DMS114 treated with DMSO at 0.1 percent for 48 hours (cell line): ENCODE measurements around the gene CRISP1.
"Not testable (repeated sequence)": the region's sequence is repeated elsewhere in the genome, so short reads cannot be mapped to it uniquely, and the experiment has no call there.

ENCODE experiments used
- DNase-seq: peaks from one replicate; lab custom pipeline; 2025; ENCODE audit not compliant: unreplicated experiment; lab: John Stamatoyannopoulos, UW

Gene CRISP1, protein sequence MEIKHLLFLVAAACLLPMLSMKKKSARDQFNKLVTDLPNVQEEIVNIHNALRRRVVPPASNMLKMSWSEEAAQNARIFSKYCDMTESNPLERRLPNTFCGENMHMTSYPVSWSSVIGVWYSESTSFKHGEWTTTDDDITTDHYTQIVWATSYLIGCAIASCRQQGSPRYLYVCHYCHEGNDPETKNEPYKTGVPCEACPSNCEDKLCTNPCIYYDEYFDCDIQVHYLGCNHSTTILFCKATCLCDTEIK

DNA sequence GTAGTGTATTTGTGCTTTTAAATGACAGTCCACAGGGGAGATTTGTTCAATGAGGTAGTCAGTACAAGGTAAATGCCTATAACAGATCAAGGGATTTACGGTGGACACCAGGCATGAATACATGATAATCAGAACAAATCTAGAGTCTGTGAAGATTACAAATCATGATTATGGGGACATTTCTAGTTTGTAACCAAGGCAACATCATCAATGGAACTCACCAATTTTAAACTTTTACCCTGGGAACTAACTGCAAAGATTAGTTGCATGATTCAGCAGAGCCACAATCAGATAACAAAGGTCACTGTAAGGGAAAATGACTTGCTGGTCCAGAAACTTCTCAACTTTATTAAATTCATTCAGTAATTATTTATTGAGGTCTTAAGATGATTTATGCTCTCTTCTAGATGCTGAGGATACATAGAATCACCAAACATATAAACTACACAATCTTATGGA is at the start of gene CRISP1:
Gene CRISP1, minus strand, starts transcription at position 51 of the 459 bp plus-strand sequence. CDS start 9,135 bp downstream, outside the sequence.
- DNase-seq: no peak

DNA sequence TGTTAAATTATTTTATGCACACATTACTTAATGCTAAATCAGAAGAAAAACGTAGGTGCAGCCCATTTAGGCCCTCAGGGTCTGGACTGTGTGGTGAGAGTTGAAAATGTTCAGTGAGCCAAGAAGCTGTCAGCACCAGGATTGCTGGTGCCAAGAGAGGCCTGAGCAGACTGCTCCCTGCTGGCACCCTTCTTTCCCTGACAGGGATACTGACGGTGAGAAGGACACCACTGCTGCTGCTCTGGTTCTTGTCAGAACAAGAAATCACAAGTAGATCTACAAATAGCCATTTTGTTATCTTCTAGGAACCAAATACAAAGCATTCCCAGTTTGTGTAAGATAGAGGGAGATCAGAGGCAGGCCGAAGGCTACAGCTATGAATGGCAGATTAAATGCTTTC is 48.7 kb upstream of the CRISP1 start:
- no peak for DNase-seq

DNA sequence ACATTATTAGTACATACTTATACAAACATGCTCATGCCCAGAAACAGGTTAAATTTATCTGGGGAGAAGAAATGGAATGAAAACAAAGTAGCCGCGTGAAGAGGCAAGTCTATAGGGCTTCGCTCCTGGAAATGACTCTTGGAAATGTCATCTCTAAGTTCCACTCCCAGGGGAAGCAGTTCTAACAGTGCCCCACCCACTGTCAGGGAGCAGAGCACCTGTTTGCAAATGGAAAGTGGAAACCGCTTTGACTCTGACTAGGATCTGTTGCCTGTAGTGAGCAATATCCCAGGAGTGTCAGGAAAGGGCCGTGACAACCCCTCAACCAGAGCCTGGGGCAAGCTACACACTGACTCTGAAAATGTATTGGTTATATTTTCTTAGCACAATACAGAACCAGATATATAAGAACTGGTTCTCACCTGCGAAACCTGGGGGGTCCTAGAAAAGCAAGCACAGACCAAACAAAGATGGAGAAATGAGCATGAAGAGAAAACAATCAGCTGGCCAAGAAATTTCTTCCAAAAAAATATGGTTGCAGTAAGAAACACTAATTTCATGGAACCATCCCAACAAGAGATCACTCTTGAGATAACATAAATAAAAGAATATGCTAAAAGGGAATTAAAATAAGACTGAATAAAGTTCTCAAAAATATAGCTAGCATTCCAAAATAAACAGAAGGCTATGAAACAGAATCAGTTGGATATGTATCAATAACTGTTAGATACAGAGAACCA is 47.5 kb upstream of the CRISP1 start:
- DNase-seq: no peak

DNA sequence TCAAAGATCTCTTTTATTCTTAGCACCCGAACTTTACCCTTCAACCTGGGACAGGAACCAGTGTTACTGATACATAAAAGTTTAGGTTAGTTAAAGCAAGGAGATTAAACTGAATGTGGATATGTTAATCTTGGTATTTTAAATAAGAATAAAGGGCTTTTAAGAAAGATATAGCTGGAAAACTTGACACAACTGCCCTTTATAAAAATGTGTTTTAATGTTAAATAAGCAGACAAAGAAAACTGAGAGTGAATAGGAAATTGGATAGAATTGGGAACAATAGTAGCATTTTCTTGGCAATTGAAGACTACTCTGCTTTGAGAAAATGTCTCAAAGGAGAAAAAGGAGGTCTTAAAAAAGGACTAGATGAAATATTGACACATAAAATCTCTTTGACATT is 45.9 kb upstream of the CRISP1 start:
- no peak for DNase-seq

DNA sequence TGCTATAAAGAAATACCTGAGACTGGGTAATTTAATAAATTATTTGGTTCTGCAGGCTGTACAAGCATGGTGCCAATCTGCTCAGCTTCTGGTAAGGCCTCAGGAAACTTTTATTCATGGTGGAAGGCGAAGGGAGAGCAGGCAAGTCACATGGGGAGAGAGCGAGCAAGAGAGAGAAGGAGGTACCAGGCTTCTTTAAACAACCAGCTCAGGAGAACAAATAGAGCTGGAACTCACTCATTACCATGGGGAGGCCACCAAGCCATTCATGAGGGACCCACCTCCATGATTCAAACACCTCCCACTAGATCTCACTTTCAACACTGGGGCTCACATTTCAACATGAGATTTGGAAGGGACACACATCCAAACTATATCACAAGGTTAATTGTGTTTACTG is 44.9 kb upstream of the CRISP1 start:
- no peak for DNase-seq

DNA sequence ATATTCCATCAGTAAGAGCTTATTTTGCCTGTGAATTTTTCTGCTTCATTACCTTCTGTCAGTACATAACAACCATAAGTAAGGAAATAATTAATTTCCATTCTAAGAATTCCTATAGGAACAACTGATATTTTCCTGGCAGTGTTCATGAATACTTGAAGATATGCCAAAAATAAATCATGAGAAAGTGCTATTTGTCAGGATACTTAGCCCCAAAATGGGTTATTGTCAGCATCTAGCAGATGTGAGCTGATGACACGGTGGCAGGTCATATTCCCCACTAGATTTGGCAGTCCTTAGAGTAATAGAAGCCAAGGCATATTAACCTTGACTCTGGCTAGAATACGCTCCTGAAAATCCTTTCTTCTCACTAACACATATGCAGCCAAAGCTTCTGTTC is 43.2 kb upstream of the CRISP1 start:
- no peak for DNase-seq

DNA sequence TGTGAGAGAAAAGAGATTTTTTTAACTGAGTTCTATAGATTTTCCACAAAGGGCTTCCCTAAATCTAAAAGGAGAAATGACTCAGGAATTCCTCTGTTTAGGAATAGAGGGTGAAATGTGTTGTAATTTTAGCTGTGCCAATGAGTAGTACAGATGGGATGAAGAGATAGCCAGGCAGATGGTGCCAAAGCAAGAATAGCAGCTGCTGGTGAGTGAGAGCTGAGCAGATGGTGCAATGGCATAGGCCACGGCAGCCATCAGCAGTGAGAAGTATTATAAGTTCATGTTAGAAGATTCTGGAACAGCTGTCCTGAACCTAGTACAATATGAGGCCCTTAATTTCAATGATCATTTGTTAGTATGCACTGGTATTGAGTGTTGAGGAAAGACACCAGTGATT is 40.2 kb upstream of the CRISP1 start:
- no peak for DNase-seq

DNA sequence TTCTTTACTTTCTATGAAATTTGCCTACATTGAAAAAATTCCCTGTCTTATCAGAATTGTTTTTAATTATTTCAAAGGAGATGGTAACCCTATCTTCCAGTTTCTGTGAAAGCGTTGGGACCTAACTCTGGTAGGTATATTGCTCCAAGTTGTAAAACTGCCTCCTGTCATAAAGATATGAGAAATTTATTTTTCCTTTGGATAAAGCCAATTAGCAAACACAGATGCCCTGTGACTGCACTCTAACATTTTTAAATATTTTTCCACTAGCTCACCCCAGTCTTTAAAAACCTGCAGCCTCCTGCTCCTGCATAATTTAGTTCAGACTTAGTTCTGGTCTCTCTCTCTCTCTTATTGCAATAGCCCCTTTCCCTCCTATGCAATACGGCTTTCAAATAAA is 39.0 kb upstream of the CRISP1 start:
- no peak for DNase-seq

DNA sequence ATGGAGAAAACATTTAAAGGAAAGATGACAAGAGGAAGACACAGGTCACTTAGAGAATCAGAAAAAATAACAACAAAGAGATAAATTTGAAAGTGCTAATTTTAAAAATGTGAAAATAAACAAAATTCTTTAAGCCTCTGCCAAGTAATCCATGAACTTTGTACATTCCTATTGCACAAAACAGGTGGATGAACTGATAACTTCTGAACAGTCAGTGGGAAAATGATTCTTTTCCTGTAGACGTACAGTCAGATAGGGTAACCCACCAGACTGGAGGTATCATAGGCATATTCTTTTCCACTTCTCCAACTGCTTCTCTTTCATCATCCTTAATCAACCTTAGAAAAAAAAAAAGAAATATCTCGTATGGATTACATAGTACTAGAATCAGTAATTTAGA is 36.5 kb upstream of the CRISP1 start:
- DNase-seq: no peak

DNA sequence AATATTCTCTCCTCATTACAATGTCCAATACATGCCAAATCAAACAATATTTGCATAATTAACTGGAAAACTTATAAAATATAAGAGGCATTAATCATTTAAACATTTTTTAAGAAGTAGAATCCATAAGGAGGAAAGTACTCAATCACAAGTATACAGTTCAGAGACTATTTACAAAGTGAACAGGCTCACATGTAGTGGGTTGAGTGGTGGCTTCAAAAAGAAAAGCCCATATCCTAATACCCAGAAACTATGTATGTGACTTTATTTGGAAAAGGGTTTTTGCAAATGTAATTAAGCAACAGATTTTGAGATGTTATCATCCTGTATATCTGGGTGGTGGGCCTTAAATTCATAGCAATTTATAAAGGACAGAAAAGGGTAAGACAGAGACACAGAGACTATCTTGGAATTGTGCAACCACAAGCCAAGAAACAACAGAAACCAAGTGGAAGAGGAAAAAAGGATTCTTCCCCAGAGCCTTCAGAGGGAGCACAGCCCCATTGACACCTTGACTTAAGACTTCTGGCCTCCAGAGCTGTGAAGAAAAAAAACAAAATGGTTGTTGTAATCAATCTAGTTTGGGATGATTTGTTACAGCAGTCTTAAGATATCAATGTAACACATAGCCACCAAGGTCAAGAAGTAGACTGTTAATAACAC is 32.7 kb upstream of the CRISP1 start:
- no peak for DNase-seq

DNA sequence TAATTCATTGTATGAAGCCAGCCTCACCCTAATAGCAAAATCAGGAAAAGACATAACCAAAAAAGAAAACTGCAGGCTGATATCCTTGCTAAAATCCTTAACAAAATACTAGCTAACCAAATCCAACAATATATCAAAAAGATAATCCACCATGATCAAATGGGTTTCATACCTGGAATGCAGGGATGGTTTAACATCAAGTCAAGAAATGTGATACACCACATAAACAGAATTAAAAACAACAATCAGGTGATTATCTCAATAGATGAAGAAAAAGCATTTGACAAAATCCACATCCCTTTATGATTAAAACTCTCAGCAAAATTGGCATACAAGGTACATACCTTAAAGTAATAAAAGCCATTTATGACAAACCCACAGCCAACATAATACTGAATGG is 29.2 kb upstream of the CRISP1 start:
- not testable (repeated sequence) for DNase-seq

DNA sequence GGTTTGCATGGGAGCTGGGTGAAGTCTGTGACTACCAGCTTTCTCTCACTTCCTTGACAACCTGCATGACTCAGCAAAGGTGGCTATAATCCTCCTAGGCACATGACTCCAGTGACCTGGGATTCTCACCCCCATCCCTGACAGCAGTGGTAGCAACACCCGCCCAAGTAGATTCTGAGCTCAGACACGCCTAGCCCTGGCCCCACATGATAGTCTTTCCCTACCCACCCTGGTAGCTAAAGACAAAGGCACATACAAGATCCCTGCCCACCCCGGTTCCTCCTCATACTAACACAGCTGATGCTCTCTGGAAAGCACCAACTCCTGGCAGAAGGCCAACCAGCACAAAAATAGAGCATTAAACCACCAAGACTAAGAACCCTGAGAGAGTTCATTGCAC is 25.9 kb upstream of the CRISP1 start:
- DNase-seq: no peak

DNA sequence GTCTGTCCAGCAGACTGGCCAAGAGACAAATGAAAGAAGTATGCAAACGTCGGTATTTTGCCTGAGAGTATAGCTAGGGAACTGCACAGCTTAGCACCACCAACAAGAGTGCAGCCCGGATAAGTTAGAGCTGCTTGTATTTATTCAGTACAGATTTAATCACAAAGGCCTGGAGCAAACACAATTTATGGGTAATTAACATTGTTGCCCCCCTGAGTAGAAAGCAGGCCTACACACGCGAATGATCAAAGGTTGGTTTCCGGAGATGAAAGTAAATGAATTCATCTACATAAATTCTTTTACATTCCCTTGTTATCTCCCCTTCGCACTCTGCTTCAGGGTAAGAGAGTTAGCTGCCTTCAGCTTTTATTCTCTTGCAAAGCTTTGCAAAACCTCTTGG is 24.7 kb upstream of the CRISP1 start:
- no peak for DNase-seq

DNA sequence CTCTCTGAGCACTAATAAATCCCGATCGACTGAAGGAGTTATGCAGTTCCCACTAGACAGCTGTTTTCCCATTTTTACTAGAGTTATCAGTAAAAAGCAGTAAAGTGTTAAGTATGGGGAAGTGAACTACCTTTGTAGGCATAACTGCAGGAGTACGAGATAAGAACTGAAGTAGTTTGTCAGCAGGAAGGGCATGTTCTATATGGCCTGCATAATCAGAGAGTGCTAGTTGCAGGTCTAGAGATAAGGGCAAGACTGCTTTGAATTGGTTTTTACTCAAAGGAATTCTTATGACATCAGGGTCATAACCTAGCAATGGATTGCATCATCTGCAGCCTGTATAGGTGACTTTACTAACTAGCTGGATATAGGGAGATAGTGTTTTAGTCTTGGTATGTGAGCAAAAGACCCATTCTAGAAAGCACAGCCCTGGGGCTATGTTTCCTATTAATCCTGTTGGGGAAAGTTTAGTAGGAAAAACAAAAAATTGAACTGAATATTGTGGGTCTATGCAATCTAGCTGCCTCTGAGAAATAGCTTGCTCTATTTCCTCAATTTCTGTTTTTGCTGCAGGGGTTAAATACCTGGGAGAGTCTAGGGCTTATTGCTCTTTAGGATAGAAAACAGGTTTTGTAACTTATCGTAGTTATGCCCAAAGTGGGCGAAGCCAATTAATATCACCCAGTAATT is 22.6 kb upstream of the CRISP1 start:
- DNase-seq: no peak

DNA sequence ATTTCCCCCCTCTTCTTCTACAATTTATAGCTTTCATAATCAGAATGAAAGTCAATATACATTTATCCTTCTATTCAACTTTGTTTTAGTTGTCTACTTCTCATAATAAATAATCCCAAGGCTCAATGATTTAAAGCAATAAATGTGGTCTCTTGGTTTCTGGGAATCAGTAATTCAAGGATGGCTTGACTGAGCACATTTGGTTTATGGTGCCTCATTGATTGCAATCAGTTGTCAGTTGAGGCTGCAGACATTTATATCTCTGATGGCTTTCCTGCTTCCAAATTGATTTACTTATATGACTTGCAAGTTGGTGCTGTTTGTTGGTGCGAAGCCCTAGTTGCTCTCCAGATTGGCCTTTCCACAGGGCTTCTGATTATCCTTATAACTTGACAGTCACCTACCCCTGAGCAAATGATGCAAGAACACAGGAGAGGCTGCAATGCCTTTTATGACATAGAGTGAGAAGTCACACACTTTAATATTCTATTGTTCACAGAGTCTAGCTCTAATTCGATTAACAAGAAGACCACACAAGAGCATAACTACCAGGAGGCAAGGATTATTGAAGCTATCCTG is 2.7 kb upstream of the CRISP1 start:
- no peak for DNase-seq

DNA sequence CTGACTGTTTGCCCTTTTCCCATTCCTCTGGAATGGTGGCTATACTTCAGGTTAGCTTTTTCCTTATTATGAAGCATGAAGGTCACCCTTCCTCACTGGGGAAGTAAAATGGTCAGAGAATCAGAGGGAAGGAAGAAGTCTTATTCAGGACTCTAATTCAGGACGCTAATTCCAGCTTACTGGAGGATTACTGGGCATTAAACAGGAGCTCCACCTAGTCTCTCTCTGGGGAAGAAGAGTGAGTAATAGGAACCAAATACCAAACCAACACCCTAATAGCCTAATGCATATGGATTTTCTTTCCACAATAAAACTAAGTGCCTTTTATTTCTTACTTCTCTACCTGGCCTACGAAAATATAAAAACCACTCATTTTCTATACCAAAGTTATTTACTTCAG is 10.1 kb downstream of the CRISP1 start:
- no peak for DNase-seq

DNA sequence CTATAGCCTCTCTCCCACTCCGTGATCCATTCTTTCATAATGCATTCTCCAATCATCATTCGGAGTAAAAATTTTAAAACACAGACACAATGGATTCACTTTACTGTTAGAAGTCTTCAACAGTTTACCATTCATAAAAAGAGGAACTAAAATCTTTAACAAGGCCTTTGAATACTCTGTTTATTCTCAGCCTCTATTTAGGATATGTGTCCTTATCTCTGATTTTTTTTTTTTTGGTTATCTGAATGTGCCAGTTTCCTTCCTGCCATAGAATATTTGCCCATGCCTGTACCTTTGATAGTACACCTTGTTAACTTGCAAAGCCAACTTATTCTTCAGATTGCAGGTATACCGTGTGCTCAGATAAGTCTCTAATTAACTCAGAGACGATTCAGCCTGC is 11.1 kb downstream of the CRISP1 start:
- DNase-seq: no peak

DNA sequence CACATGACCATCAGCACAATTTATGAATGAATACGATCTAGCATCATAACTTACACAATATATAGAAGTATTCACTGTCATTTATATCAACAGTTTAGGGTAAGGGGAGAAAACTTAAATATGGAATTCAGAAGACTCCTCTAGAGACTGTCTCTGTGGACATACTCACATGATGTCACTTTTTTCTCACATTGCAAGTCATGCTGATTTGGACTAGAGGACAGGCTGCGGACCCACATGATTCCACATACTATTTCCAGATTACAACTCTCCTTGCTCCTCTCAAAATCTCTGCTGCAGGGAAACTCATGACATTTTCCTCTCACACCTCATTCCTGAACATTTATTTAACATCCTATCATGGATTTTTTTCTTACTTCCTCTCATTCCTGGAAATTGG is 13.4 kb downstream of the CRISP1 start:
- DNase-seq: no peak

DNA sequence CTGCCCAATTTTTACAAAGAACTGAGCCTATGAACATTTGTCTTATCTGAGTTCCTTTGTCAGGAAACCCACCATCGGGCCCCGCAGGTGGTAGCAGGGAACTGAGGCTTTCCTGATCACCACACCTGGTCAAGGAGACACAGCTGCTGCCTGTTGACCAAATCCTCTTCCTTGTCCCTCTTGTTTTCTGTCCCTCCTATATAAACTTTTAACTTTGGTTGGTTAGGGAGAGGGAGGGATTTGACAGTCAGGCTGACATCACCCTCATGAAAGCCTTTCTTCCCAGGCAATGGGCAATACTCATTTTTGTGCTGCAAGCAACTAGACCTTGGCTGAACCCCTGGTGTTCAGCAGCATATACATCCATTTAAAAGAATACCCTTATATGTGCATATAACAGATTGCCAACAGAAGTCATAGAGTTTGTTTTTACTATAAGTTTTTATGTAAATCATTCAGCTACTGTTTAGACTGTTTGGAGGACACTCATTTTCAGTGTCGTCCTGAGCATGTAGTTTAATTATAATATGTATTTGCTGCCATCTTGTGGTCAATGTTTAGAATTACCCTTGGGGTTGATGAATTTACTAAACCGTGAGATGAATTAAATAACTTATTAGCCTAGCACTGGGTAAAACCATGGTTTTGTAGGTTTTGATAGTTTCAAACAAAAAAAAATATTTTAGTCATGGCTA is 17.0 kb downstream of the CRISP1 start:
- DNase-seq: peak; percentile 78

DNA sequence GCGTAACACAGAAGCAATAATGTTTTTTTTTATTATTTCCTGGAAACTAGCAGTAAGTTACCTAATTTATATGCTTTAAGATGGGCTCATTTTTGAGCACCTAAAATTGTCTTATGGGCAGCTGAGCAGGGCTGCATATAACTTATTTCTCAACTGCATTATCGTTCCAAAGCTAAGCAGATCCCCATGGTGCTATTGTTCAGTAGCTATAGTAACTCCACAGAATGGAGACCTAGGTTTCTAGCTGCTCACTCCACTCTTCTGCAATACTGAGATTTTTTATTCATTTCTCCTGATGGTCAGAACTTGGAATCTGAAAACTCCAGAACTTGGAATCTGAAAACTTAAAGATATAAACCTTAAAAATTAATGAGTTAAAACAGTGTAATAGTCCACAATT is 18.7 kb downstream of the CRISP1 start:
- no peak for DNase-seq

DNA sequence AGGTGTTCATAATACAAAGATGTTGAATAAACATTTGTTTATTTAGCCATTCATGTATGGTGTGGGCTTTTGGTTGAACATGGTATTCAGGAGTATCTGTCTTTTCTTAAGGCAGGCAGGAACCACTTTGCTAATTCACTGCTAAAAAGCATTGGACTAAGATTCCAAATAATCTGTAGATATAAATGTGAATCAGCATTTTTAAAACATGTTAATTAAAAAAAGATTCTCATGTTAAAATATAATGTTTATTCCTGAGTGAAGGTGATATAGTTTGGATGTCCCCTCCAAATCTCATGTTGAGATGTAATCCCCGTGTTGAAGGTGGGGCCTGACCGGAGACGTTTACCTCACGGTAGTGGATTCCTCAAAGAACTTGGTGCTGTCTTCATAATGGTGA is 19.3 kb downstream of the CRISP1 start:
- no peak for DNase-seq
